Neural cell (in vitro differentiated cells): ENCODE data around the gene PDK1.

ENCODE experiments used
- REST ChIP-seq: IDR thresholded peaks from 2 replicates; pipeline ENCODE4 v1.6.1; 2012; ENCODE audit warnings: borderline replicate concordance
- TF ChIP-seq, protein P1 (sequence below): fragments of 450-650 bp; IDR thresholded peaks from 2 replicates; pipeline ENCODE4 v1.5.1; 2014; ENCODE audit warnings: antibody characterized with exemption, mild to moderate bottlenecking, moderate library complexity; ENCODE audit not compliant: poor library complexity, severe bottlenecking

DNA sequence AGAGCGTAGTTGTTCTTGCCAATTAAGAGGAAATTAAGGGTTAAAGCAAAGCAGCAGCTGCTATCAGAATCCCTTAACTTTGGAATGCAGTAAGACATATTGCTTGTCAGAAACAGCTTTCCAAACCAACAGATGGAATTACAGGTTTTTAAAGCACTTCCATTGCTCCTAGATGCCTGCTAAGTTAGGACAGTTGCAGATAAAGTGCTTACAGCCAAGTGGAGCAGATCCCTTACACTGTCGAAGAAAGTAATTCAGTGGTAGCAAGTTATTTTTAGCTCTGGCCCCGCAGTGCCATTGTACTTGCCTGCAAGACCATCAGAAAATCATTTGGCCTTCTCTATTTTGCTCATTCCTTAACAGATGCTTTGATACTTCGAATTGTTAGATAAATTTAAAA lies 5.4 kb downstream of the PDK1 start:
- no peak for TF ChIP-seq REST
- TF ChIP-seq, protein P1, sequence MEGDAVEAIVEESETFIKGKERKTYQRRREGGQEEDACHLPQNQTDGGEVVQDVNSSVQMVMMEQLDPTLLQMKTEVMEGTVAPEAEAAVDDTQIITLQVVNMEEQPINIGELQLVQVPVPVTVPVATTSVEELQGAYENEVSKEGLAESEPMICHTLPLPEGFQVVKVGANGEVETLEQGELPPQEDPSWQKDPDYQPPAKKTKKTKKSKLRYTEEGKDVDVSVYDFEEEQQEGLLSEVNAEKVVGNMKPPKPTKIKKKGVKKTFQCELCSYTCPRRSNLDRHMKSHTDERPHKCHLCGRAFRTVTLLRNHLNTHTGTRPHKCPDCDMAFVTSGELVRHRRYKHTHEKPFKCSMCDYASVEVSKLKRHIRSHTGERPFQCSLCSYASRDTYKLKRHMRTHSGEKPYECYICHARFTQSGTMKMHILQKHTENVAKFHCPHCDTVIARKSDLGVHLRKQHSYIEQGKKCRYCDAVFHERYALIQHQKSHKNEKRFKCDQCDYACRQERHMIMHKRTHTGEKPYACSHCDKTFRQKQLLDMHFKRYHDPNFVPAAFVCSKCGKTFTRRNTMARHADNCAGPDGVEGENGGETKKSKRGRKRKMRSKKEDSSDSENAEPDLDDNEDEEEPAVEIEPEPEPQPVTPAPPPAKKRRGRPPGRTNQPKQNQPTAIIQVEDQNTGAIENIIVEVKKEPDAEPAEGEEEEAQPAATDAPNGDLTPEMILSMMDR: no peak
